Prostate gland (tissue), 2 donors: ENCODE measurements around the gene CNST.

Experiments used
- POLR2A ChIP-seq: fragments of 450-650 bp; IDR thresholded peaks from one replicate; pipeline ENCODE4 v1.6.1; 2016; ENCODE audit warnings: antibody characterized with exemption, mild to moderate bottlenecking
- TF ChIP-seq, protein P1 (sequence below), 4 experiments: fragments of 200-600 bp in 2 of 4; fragments of 450-650 bp in 2 of 4; sonication (generic) in 2 of 4; IDR thresholded peaks; 1 replicate in 3 of 4; 2 replicates in 1 of 4; pipeline ENCODE4 v1.5.1; 2016 to 2019; ENCODE audit warnings: antibody characterized with exemption in 4 of 4, mild to moderate bottlenecking in 2 of 4, moderate library complexity in 2 of 4

GRCh38 chr1:246588159-246588721 is 22.0 kb downstream of the CNST start:
- TF ChIP-seq POLR2A, result no peak
- TF ChIP-seq, protein P1, sequence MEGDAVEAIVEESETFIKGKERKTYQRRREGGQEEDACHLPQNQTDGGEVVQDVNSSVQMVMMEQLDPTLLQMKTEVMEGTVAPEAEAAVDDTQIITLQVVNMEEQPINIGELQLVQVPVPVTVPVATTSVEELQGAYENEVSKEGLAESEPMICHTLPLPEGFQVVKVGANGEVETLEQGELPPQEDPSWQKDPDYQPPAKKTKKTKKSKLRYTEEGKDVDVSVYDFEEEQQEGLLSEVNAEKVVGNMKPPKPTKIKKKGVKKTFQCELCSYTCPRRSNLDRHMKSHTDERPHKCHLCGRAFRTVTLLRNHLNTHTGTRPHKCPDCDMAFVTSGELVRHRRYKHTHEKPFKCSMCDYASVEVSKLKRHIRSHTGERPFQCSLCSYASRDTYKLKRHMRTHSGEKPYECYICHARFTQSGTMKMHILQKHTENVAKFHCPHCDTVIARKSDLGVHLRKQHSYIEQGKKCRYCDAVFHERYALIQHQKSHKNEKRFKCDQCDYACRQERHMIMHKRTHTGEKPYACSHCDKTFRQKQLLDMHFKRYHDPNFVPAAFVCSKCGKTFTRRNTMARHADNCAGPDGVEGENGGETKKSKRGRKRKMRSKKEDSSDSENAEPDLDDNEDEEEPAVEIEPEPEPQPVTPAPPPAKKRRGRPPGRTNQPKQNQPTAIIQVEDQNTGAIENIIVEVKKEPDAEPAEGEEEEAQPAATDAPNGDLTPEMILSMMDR (IDR thresholded peaks at IDR 0.05), result no peak
